K562 (cell line): Measurements from ENCODE around the gene TMED10. TPM values are rescaled to one million over a fixed set of nuclear protein-coding genes. Genes with fewer than 3 reads are reported as not detected.

Experiments used
- CEBPG ChIP-seq, 3 experiments: fragments of 200-800 bp in 1 of 3; sonication (Bioruptor generic) in 1 of 3; sonication (generic) in 1 of 3; formaldehyde crosslinking in 1 of 3; IDR thresholded peaks in 2 of 3; conservative IDR thresholded peaks in 1 of 3; 2 replicates each; pipeline versions ENCODE4 v1.6.1 to v1.8.0; 2016 to 2022; ENCODE audit warnings: missing compliant biosample characterization in 2 of 3, missing genetic modification characterization in 2 of 3, mild to moderate bottlenecking in 1 of 3, missing genetic modification reagents in 1 of 3
- ESRRA ChIP-seq: fragments of 450-650 bp; IDR thresholded peaks from 2 replicates; pipeline ENCODE4 v1.6.1; 2014; ENCODE audit warnings: low read depth, mild to moderate bottlenecking, moderate library complexity, borderline replicate concordance
- FOXM1 ChIP-seq, 2 experiments: fragments of 450-650 bp in 1 of 2; sonication (generic) in 1 of 2; formaldehyde crosslinking in 1 of 2; IDR thresholded peaks; 2 replicates each; pipeline versions ENCODE4 v1.6.1 to v1.9.0; 2017 to 2022; ENCODE audit warnings: low read depth in 2 of 2, mild to moderate bottlenecking in 2 of 2, missing genetic modification reagents in 1 of 2, moderate library complexity in 1 of 2
- HIVEP1 ChIP-seq: fragments of 250-450 bp; sonication (Bioruptor Pico); IDR thresholded peaks from 2 replicates; pipeline ENCODE4 v1.4.0; 2020; ENCODE audit warnings: mild to moderate bottlenecking
- KLF13 ChIP-seq: fragments of 450-650 bp; IDR thresholded peaks from 2 replicates; pipeline ENCODE4 v1.6.1; 2016; ENCODE audit warnings: missing genetic modification characterization, low read depth, mild to moderate bottlenecking, missing compliant biosample characterization, moderate library complexity, borderline replicate concordance
- L3MBTL2 ChIP-seq: fragments of 450-650 bp; IDR thresholded peaks from 2 replicates; pipeline ENCODE4 v1.6.1; 2016; ENCODE audit warnings: mild to moderate bottlenecking, moderate library complexity
- MAX ChIP-seq: sonication (generic); formaldehyde crosslinking; IDR thresholded peaks from 2 replicates; pipeline ENCODE4 v1.9.0; 2022; ENCODE audit warnings: mild to moderate bottlenecking, missing genetic modification reagents
- MEIS2 ChIP-seq: fragments of 450-650 bp; IDR thresholded peaks from 2 replicates; pipeline ENCODE4 v1.6.1; 2014; ENCODE audit warnings: mild to moderate bottlenecking; ENCODE audit not compliant: partially characterized antibody
- MLLT1 ChIP-seq, 2 experiments: fragments of 450-650 bp; IDR thresholded peaks; 2 replicates each; pipeline ENCODE4 v1.6.1; 2016
- NFIC ChIP-seq: fragments of 450-650 bp; IDR thresholded peaks from 2 replicates; pipeline ENCODE4 v1.6.1; 2017; ENCODE audit warnings: mild to moderate bottlenecking, inconsistent platforms
- PCBP2 ChIP-seq: fragments of 200-400 bp; formaldehyde crosslinking; IDR thresholded peaks from 2 replicates; pipeline ENCODE4 v1.6.1; 2018; ENCODE audit warnings: low read length, low read depth, mild to moderate bottlenecking, moderate library complexity; ENCODE audit not compliant: poor library complexity, severe bottlenecking
- SOX6 ChIP-seq: fragments of 450-650 bp; IDR thresholded peaks from 2 replicates; pipeline ENCODE4 v1.6.1; 2014; ENCODE audit warnings: mild to moderate bottlenecking
- ZBTB40 ChIP-seq, 2 experiments: fragments of 450-650 bp in 1 of 2; sonication (generic) in 1 of 2; formaldehyde crosslinking in 1 of 2; IDR thresholded peaks; 2 replicates each; pipeline versions ENCODE4 v1.7.1 to v1.9.0; 2016 to 2022; ENCODE audit warnings: inconsistent platforms in 1 of 2, mild to moderate bottlenecking in 1 of 2, missing genetic modification reagents in 1 of 2
- ZEB2 ChIP-seq: fragments of 450-650 bp; IDR thresholded peaks from 2 replicates; pipeline ENCODE4 v1.6.1; 2016
- ZNF77 ChIP-seq: fragments of 250-450 bp; sonication (Bioruptor Pico); IDR thresholded peaks from 2 replicates; pipeline ENCODE4 v1.5.0; 2020
- polyA plus RNA-seq, 8 experiments: library from polyadenylated mRNA; depleted of rRNA in 4 of 8; stranded (reverse) in 5 of 8; unstranded in 3 of 8; fragments of >200 nt; fragmentation: Nextera tagmentation in 2 of 8; fragmentation: Illumina TruSeq in 1 of 8; extraction: Ambion mirVana in 2 of 8; extraction: Trizol in 1 of 8; gene quantifications; 2 replicates each; pipeline versions ENCODE4 v1.2.1 to v1.2.3, GENCODE V29; 2011 to 2014; ENCODE audit warnings: inconsistent platforms in 1 of 8, missing spikeins in 1 of 8
- total RNA-seq, 7 experiments: library from RNA; depleted of rRNA in 6 of 7; stranded (reverse); fragments of >200 nt in 6 of 7; fragmentation: Illumina TruSeq in 2 of 7; extraction: Trizol in 2 of 7; gene quantifications; 2 replicates each; pipeline versions ENCODE4 v1.2.1 to v1.2.3, GENCODE V29; 2011 to 2021; ENCODE audit warnings: low replicate concordance in 1 of 7

Gene TMED10
- total and polyA plus RNA-seq, 9 of the 15 experiments (the other 6 are each of a cell fraction or from before 2014, with no cell fraction given): 62.2 to 233 (median 124) TPM

GRCh38 chr14:75188520-75189268, 12.3 kb upstream of the TMED10 start (continued):
- TF ChIP-seq ZBTB40 (IDR thresholded peaks at IDR 0.05): no peak
- TF ChIP-seq ZBTB40 (CRISPR knock-in tag; IDR thresholded peaks at IDR 0.05): no peak
- no peak for TF ChIP-seq HIVEP1 (CRISPR knock-in tag)
- TF ChIP-seq KLF13 (tag): no peak
- peak; percentile 66 for TF ChIP-seq MAX
- peak; percentile 22; the same call in 1 of the 2 replicates for TF ChIP-seq FOXM1 (IDR thresholded peaks at IDR 0.05; ENCODE audit: low read depth)
- no peak for TF ChIP-seq FOXM1 (CRISPR knock-in tag; IDR thresholded peaks at IDR 0.05; ENCODE audit: low read depth)
- TF ChIP-seq L3MBTL2: peak; percentile 41; the same call in 1 of the 2 replicates
- TF ChIP-seq MLLT1 (IDR thresholded peaks at IDR 0.05): 0 out of 4 replicates have a peak, but pooled peaks of 1 of the 2 experiments have one; percentile 30
- peak; percentile 68; the same call in 1 of the 2 replicates for TF ChIP-seq ESRRA
- TF ChIP-seq MEIS2: peak; percentile 20
- TF ChIP-seq ZEB2: no peak
- peak; percentile 32; the same call in 1 of the 2 replicates for TF ChIP-seq SOX6
- TF ChIP-seq NFIC: no peak
- no peak for TF ChIP-seq PCBP2
- no peak for TF ChIP-seq CEBPG (CRISPR knock-in tag; IDR thresholded peaks at IDR 0.05)
- no peak for TF ChIP-seq CEBPG (tag; conservative IDR thresholded peaks at IDR 0.05 in 1 of 2, IDR thresholded peaks at IDR 0.05 in 1 of 2)
- no peak for TF ChIP-seq ZNF77 (CRISPR knock-in tag)
